Neutrophil (primary cell): ENCODE data around the gene ARID5A.

Source experiments
- H3K27ac ChIP-seq: fragments of 200-600 bp; sonication (generic); 2 replicates; pipeline ENCODE4 v1.5.1; 2016; ENCODE audit warnings: mild to moderate bottlenecking, moderate library complexity
- H3K27me3 ChIP-seq: fragments of 200-600 bp; sonication (generic); 2 replicates; pipeline ENCODE4 v1.6.0; 2016; ENCODE audit warnings: mild to moderate bottlenecking
- H3K36me3 ChIP-seq: fragments of 200-600 bp; sonication (generic); 2 replicates; pipeline ENCODE4 v1.5.1; 2017
- H3K4me1 ChIP-seq, 2 experiments: fragments of 200-600 bp in 1 of 2; sonication (generic) in 1 of 2; 1 replicate in 1 of 2; 2 replicates in 1 of 2; pipeline versions ENCODE4 v1.5.1 to v1.6.1; 2013 to 2016; ENCODE audit warnings: low read depth in 1 of 2, low read length in 1 of 2, mild to moderate bottlenecking in 1 of 2, moderate library complexity in 1 of 2; ENCODE audit not compliant: control insufficient read depth in 1 of 2, insufficient read depth in 1 of 2
- H3K4me3 ChIP-seq, 2 experiments: fragments of 200-600 bp in 1 of 2; sonication (generic) in 1 of 2; 1 replicate in 1 of 2; 2 replicates in 1 of 2; pipeline ENCODE4 v1.5.1; 2013 to 2016; ENCODE audit warnings: low read depth in 1 of 2, low read length in 1 of 2, mild to moderate bottlenecking in 1 of 2, moderate library complexity in 1 of 2
- H3K9me3 ChIP-seq: fragments of 200-600 bp; sonication (generic); 2 replicates; pipeline ENCODE4 v1.5.1; 2016
- TF ChIP-seq, protein P1 (sequence below): fragments of 200-600 bp; sonication (generic); IDR thresholded peaks from 2 replicates; pipeline ENCODE4 v1.5.1; 2016; ENCODE audit warnings: antibody characterized with exemption

Gene ARID5A

DNA sequence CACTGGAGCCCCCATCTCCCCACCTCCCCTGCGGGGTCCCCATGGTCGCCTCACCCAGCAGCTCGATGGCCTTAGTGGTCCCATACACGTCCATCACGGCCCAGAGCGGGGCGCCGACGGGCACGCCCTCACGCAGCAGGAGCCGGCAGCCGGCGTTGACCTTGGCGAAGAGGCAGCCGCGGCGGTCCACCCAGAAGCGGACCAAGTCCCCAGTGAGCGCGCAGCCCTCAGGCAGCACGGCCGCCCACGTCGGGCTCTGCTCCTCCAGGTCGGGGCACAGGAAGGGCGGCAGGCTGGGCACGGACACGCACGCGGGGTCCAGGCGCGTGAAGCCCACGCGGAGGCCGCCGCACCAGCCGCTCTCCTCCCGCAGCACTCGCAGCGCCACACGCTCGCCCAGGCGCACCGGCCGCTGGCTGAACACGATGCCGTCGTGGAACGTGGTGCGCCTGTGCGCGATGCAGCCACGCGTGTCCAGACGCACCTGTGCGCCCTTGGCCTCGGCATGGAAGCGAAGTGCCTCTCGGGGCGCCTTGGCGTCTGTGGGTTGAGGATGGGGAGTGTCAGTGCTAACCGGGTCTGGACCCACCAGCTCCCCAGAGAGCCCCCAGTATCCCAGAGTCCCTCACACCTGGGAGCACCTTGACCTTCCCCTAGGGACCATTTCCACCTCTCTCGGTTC, 36.0 kb upstream of the ARID5A start:
- Histone ChIP-seq H3K27me3 (peaks cover 24% of the 10 kb centered on the region), H3K4me3 (no peak overlapping the region), H3K4me1 (no peaks in the 10 kb centered on the region), H3K36me3 (no peaks in the 10 kb centered on the region), H3K9me3 (no peaks in the 10 kb centered on the region), H3K27ac (no peak overlapping the region)
- TF ChIP-seq, protein P1, sequence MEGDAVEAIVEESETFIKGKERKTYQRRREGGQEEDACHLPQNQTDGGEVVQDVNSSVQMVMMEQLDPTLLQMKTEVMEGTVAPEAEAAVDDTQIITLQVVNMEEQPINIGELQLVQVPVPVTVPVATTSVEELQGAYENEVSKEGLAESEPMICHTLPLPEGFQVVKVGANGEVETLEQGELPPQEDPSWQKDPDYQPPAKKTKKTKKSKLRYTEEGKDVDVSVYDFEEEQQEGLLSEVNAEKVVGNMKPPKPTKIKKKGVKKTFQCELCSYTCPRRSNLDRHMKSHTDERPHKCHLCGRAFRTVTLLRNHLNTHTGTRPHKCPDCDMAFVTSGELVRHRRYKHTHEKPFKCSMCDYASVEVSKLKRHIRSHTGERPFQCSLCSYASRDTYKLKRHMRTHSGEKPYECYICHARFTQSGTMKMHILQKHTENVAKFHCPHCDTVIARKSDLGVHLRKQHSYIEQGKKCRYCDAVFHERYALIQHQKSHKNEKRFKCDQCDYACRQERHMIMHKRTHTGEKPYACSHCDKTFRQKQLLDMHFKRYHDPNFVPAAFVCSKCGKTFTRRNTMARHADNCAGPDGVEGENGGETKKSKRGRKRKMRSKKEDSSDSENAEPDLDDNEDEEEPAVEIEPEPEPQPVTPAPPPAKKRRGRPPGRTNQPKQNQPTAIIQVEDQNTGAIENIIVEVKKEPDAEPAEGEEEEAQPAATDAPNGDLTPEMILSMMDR = no peak

DNA sequence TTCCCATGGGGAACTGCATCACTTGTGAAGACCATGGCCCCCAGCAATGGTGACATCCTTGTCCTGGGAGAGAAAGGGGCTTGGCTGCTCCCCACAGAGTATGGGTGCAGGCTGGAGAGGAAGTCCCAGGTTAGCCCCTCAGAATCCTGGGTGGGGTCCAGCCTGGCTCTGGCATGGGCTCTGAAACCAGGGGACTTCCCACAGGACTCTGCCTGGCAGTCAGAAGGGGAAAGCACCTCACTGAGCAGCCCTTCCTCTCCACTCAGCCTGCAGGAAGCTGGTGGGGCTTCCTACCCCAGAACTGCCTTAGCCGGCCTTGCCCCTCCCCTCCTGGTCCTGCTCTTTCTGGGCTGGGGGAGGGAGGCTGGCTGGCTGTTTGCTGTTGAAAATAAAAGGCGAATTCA, 35.1 kb upstream of the ARID5A start:
- H3K27me3 ChIP-seq = peaks cover 24% of the 10 kb centered on the region
- H3K4me1 ChIP-seq = no peaks in the 10 kb centered on the region
- no peak overlapping the region for H3K4me3 ChIP-seq
- TF ChIP-seq, protein P1 = no peak
- no peaks in the 10 kb centered on the region for H3K9me3 ChIP-seq
- no peak overlapping the region for H3K27ac ChIP-seq
- no peaks in the 10 kb centered on the region for H3K36me3 ChIP-seq

DNA sequence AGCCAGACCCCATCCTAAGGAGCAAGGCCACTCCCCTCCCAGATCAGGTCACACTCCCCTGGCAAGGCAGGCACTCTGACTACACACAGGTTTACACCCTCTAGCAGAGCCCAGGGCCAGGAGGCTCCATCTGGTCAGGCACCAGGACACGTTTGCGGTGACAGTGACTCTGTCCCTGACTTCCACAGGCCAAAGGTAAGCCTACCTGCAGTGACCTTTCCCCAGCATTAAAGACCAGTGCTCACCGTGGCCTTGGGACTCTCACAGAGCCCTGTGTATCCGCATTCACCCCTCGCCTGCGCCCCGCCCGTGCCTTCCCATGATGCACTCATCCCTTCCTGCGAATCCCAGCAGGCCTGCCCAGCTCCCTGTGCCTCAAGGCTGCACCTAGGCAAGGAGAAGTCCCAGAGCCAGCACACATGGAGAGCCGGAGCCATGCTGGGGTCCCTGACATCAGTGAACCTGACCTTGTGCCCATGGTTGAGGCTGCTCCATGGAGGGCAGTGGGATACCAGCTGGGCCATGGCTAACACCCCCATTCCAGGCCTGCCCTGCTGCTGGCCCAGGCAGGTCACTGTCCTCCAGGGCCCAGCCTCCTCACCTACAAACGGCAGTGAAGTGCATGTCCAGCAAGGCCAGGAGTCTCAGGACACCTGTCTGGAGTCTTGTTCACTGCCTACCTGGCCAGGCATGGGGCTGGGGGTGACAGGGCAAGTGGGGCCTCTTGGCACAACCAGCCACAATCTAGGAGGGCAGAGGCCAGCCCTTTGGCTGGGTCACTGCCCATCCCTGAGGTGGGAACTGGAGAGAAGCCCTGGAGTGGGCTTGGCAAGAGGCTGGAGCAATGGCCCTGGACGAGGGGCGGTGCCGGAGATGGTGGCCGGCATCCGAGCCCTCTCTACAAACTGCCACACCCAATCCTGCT, 34.4 kb upstream of the ARID5A start:
- Histone ChIP-seq H3K36me3 (no peaks in the 10 kb centered on the region), H3K27ac (no peak overlapping the region), H3K4me1 (no peaks in the 10 kb centered on the region), H3K4me3 (no peak overlapping the region), H3K27me3 (peaks cover 24% of the 10 kb centered on the region), H3K9me3 (no peaks in the 10 kb centered on the region)
- TF ChIP-seq, protein P1 = no peak

DNA sequence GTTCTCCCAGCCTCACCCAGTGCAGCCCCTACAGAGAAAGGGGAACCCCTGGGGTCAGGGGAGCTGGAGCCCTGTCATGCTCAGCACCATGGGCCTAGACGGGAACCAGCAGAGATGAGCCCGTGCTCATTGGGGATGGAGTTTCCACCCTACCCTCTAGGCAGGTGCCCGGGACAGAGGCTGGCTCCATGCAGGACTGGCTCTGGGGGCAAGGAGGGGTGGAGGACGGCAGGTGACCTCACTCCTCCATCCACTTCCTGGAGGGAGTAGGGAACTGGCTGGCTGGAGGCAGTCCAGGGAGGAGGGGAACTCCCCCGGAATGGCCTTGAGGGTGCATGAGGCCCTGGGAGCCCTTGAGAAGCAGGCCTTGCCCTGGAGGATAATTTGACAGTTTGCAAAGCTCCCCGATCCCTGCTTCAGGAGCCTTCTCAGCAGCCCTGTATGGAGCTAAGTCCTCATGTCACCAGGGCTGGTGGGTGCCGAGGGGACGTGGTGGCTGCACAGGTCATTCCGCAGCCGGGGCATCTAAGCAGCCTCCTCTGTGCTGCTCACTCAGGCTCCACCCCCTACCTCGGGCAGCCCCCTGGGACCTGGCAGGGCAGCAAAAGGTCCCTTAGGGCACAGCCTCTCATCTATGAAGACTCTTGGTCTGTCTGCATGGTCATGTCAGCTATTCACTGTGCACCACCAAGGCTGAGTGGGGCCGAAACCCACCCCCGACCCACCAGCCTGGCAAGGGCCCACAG, 33.5 kb upstream of the ARID5A start:
- peaks cover 5 to 6% of the 10 kb centered on the region in 2 experiments for H3K4me1 ChIP-seq
- H3K4me3 ChIP-seq = no peak overlapping the region
- TF ChIP-seq, protein P1 = no peak
- H3K36me3 ChIP-seq = no peaks in the 10 kb centered on the region
- peaks cover 20% of the 10 kb centered on the region for H3K27me3 ChIP-seq
- no peak overlapping the region for H3K27ac ChIP-seq
- no peaks in the 10 kb centered on the region for H3K9me3 ChIP-seq

DNA sequence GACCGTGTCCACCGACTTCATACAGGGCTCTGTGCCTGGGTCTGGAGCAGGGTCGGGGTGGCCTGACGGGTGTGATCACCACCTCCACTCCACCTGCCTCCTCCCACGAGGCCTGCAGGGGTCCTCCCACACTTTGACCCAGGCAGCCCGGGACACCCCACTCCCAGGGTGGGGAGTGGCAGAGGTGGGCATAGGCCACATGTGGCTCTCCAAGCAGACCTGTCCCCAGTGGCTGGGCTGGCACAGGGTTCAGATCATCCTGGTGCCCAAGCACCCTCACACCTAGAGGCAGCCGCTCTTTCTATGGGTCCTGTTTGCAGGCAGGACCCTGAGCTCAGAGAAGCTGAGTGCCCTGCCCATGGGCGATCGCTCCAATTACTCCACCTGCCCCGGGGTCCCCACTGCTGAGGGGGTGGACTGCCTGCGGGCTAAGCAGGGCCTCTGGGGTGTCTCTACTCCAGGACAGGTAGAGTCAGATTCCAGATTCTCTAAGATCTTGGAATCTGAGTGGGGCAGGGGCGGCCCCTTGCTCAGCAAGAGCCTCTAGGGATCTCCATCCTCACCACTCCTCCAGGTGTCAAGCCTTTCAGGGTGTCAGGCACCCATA, 32.8 kb upstream of the ARID5A start:
- Histone ChIP-seq H3K36me3 (no peaks in the 10 kb centered on the region), H3K4me3 (no peak overlapping the region), H3K4me1 (peaks cover 5 to 9% of the 10 kb centered on the region in 2 experiments), H3K27me3 (peaks cover 23% of the 10 kb centered on the region), H3K27ac (no peak overlapping the region), H3K9me3 (no peaks in the 10 kb centered on the region)
- TF ChIP-seq, protein P1 = no peak
